Astrocyte (in vitro differentiated cells and primary cell): ENCODE results near the gene RABGAP1L. TPM values are rescaled to one million over a fixed set of nuclear protein-coding genes. Genes with fewer than 3 reads are reported as not detected.

Experiments used
- total RNA-seq: library from RNA; stranded (reverse); gene quantifications from 2 replicates; pipeline ENCODE4 v1.2.1, GENCODE V29; 2021

The RABGAP1L gene
- total RNA-seq, 1 donor from 2014 or later, result 40.2 TPM

Other genes with a start within 250 kb of the RABGAP1L start
- gene SERPINC1, start 242.2 kb upstream of the RABGAP1L start, total RNA-seq, result not detected in 2 replicates
- 31.2 and 38.1 TPM in 2 replicates for gene RC3H1, start 137.2 kb upstream of the RABGAP1L start, total RNA-seq